G401.6 (cell line): ENCODE data around the gene IL1F10.

ENCODE experiments used
- FAIRE-seq: peaks from 2 replicates; lab custom pipeline; 2012; peaks lifted over from hg19 to GRCh38; lab: Jason Lieb, UNC

The IL1F10 gene

GRCh38 chr2:113067681-113068080 is at the start of gene IL1F10:
TSS of gene IL1F10 (plus strand) at chr2:113067970. CDS start at chr2:113072739, 4,769 bp downstream.
- FAIRE-seq = no peak

GRCh38 chr2:113018509-113018908 is 49.3 kb upstream of the IL1F10 start:
- no peak for FAIRE-seq

- FAIRE-seq = no peak
Measured at GRCh38 chr2:113021312-113021711, 46.5 kb upstream of the IL1F10 start.

GRCh38 chr2:113024764-113025163 is 43.0 kb upstream of the IL1F10 start:
- FAIRE-seq = no peak

- no peak for FAIRE-seq
Measured at GRCh38 chr2:113025737-113026136, 42.0 kb upstream of the IL1F10 start.

- FAIRE-seq = no peak
Measured at GRCh38 chr2:113027691-113028090, 40.1 kb upstream of the IL1F10 start.

- FAIRE-seq = no peak
Measured at GRCh38 chr2:113028112-113028511, 39.7 kb upstream of the IL1F10 start.

- FAIRE-seq = no peak
Measured at GRCh38 chr2:113032737-113033136, 35.0 kb upstream of the IL1F10 start.

- FAIRE-seq = no peak
Measured at GRCh38 chr2:113034016-113034415, 33.8 kb upstream of the IL1F10 start.

GRCh38 chr2:113036763-113037162 is 31.0 kb upstream of the IL1F10 start:
- no peak for FAIRE-seq

GRCh38 chr2:113038291-113038690 is 29.5 kb upstream of the IL1F10 start:
- no peak for FAIRE-seq

GRCh38 chr2:113039158-113039557 is 28.6 kb upstream of the IL1F10 start:
- FAIRE-seq = no peak

- FAIRE-seq = no peak
Measured at GRCh38 chr2:113039719-113040118, 28.1 kb upstream of the IL1F10 start.

GRCh38 chr2:113041871-113042270 is 25.9 kb upstream of the IL1F10 start:
- no peak for FAIRE-seq

- no peak for FAIRE-seq
Measured at GRCh38 chr2:113046465-113046864, 21.3 kb upstream of the IL1F10 start.

GRCh38 chr2:113050921-113051895 is 16.6 kb upstream of the IL1F10 start:
- FAIRE-seq = no peak

GRCh38 chr2:113052396-113052917 is 15.3 kb upstream of the IL1F10 start, which contains the start of gene IL36B:
TSS of gene IL36B (minus strand) at chr2:113052867.
- no peak for FAIRE-seq

- no peak for FAIRE-seq
Measured at GRCh38 chr2:113053666-113054065, 14.1 kb upstream of the IL1F10 start.

GRCh38 chr2:113054066-113054465 is 13.7 kb upstream of the IL1F10 start:
- no peak for FAIRE-seq

GRCh38 chr2:113056521-113056920 is 11.2 kb upstream of the IL1F10 start:
- FAIRE-seq = no peak

- no peak for FAIRE-seq
Measured at GRCh38 chr2:113057117-113057516, 10.7 kb upstream of the IL1F10 start.

- FAIRE-seq = no peak
Measured at GRCh38 chr2:113058411-113058994, 9.3 kb upstream of the IL1F10 start.
